GM21619 (cell line): ENCODE measurements around the gene CLSTN2.

ENCODE experiments used
- ATAC-seq: cut with Tn5 transposase; IDR thresholded peaks from one replicate; pipeline ENCODE4 v1.9.1; 2021; ENCODE audit not compliant: unreplicated experiment

Gene CLSTN2

DNA sequence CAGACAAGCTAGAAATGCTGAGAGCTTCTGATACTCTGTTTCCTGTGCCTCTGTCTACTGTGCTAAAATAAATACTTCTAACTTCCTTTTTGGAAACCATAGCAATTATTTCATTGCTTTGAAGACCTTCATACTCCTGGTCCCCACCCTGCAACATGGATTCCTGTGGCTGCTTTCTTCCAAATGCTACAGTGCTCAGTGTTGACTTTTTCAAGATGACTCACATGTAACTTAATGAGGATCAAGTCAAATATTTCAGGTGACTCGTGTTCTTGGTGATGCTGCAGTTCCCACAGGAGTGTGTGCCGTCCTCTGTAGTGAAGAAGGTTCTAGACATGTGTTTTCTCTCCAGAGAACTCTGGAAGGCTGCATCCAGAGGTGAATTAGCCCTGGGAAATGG lies 288.6 kb downstream of the CLSTN2 start:
- ATAC-seq, result no peak

DNA sequence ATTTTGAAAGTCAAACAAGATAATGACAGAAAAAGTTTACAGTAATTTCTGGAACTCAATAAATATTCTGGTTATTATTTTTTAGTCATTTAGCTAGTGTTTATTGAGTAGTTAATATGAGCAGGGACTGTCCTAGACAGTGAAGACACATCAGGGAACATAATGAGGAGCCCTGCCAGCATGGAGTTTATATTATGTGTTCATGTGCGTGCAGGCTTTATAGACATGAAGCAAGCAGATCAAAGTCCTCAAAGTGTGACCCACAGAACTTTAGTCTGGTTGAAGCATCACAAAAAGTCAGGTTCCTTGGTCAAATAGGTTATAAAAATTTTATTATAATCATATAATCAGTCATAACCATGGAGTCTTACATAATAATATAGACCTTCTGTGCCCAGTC lies 289.3 kb downstream of the CLSTN2 start:
- ATAC-seq, result no peak

DNA sequence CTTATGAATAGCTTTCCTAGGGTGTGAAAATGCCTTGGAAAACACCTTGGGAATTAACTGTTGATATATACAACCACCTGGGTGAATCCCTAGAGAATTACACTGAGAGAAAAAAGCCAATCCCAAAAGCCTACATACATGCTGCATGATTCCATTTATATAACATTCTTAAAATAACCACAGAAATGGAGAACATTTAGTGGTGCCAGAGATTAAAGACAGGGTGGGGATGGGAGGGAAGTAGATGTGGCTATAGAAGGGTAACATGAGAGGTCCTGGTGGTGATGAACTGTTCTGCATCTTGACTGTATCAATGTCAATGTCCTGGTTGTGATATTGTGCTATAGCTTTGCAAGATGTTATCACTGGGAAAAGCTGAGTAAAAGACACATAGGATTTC lies 291.0 kb downstream of the CLSTN2 start:
- no peak for ATAC-seq

- ATAC-seq, result no peak
These were observed 298.7 kb downstream of the CLSTN2 start for GRCh38 chr3:140233702-140234101.

GRCh38 chr3:140234256-140234655 lies 299.3 kb downstream of the CLSTN2 start:
- no peak for ATAC-seq

- no peak for ATAC-seq
These were observed 302.0 kb downstream of the CLSTN2 start for GRCh38 chr3:140236836-140237501.

DNA sequence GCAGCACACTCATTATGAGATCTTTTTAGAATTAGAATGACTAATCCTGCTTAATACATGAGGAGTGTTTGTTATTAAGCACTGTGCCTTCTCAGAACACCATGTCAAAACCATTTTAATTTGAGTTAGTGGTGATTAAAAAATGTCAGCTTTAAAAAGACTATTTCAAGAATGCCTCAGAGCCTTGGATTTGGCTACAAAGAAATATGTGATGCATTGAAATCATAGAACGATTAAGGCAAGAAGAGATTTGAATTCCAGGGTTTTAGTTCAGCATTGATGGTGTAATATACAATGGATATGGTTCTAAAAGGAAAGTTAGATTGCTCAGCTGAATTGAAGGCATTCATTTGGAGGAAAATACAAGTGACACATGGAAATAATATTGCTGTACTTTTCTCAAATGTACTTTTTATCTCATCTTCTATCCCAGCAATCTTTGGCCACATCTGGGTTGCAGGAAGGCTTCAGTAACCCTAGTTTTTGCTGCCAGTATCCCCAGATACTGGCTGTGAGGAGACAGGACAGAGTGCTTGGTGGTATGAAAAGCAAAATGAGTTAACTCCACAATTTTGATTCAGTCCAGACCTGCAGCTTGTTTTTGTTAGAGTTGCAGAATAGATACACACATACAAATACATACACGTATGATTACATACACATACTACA lies 303.8 kb downstream of the CLSTN2 start:
- no peak for ATAC-seq

- ATAC-seq, result no peak
These were observed 307.9 kb downstream of the CLSTN2 start for GRCh38 chr3:140242818-140243276.

GRCh38 chr3:140243575-140243974 lies 308.6 kb downstream of the CLSTN2 start:
- no peak for ATAC-seq

DNA sequence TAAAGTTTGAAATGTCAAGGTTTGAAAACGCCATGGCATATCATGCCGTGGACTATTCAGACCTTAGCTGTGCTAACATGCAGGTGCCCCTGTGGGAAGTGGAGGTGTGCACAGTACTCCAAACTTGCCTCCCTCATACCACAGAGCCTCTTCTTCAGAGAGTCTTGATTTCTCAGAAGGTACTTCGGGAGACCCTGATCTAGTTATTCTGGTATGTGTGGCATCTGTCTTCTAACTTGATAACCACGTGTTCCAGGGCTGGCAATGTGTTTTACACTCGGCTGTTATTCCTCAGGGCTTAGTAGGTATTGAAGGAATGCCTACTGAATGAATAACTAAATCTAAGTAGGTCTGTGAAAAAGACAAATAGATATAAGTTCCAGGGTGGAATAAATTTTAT lies 309.9 kb downstream of the CLSTN2 start:
- ATAC-seq, result no peak

GRCh38 chr3:140246578-140246977 lies 311.6 kb downstream of the CLSTN2 start:
- no peak for ATAC-seq

- ATAC-seq, result no peak
These were observed 312.8 kb downstream of the CLSTN2 start for GRCh38 chr3:140247775-140248174.

DNA sequence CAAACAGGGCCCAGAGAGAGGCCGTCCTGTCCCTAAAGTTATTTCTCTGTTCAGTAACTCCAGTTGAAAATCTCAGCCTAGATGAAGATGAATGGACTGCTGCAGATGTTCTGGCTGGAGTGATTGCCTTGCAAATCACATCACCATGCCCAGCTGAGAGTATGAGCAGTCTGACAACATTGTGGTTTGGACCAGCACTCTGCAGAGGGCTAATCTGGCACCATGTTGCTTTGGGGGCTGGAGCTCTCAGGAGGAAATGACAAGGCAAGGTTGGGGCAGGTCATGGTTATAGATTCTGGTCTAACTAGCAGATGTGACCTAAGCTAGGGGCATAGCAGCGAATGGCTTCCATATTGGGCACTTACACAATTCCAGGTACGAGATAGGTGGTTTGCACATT lies 314.2 kb downstream of the CLSTN2 start:
- no peak for ATAC-seq

- ATAC-seq, result no peak
These were observed 315.2 kb downstream of the CLSTN2 start for GRCh38 chr3:140250010-140250855.

DNA sequence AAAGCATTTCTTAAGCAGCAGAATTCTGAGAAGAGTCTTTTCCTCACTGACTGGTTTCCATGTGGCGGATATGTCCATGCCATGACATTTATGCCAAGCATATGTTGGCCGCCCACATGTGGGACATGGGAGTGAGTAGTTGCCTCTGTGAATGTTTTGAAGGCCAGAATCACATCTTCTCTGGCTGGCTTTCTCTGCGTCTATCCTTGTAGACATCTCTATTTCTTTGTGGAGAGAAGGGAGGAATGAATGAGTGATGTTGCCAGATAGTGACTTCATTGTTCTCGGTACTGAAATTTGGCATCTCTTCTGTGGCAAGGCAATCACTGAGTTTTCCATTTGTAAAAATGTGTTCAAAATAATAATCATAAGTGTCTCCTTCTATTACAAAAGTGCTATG lies 316.0 kb downstream of the CLSTN2 start:
- ATAC-seq, result no peak

DNA sequence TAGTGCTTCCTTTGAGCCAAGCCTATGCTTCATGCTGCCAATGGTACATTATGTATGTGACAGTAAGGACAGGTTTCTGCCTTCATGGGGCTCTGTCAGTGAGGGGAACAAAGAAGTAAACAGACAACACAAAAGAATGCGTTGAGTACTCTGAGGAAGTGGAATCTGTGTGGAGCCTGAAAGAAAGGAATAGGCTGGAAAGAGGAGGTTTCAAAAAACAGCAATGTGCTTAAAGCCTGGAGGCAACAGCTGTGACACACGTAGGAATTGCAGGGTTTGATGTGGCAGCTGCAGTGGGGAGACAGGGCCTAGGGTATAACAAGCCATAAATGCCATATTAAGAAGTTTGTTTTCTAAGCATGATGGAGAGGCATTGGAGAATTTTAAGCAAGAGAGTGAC lies 316.7 kb downstream of the CLSTN2 start:
- no peak for ATAC-seq

GRCh38 chr3:140252812-140253656 lies 318.0 kb downstream of the CLSTN2 start:
- ATAC-seq, result no peak

DNA sequence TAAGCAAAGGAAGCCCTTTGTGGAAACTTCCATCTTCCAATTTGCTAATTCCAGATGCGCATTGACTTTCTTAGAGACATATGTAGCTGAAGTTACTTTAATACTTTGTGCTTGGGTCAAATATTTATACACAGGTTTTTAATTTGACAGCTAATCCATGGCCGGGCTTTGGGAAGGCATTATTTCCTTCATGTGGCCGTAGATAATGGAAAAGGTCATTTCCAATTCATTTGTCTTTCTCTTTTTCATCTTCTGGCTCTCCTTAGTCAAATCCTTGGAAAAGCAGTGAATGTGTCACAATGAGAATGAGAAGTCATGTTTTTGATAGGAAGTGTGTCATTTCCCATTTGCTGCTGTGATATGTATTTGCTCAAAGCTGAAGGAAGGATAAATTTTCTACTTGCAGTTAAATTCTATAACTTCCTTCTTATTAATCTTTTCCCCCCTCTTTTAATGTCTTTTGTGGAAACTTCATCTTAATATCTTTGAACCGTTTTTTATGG lies 323.3 kb downstream of the CLSTN2 start:
- no peak for ATAC-seq

DNA sequence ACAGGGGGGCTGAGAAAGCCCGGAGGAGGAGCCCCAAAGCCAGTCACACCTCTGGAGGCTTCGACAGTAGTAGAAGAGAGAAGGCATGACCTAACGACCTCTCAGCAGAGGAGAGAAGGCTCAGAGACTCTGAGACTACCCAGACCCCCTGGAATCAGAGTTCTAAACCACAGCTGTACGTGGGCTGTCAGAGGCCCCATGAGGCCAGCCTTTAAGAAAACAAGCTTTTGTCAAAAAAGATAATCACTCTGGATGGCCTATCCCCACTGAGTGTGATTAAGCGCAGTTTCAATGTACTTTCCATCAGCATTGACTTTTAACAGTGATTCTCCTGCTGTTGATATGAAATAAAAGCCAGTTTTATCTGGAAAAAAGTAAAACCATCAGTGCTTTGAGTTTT lies 330.3 kb downstream of the CLSTN2 start:
- no peak for ATAC-seq

GRCh38 chr3:140268103-140268502 lies 333.1 kb downstream of the CLSTN2 start:
- no peak for ATAC-seq

DNA sequence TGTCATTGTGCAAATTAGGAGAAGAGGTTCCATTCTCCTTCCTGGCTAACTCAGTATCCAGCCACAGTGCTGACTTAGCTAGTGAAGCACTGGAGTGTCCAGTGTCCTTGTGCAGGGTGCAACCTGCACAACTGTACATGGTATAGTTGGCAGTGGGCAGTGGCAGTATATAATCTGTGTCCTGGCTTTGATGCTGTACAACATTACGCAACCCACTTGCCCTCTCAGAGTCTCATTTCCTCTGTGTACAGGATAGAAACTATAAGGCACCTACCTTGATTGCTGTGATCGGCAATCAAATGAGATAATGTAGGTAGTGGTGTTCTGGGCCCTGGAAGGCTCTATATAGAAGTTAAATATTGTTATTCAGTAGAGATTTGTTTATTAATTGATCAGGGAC lies 333.6 kb downstream of the CLSTN2 start:
- no peak for ATAC-seq
